Measurements from ENCODE around the gene GUCA2A.

GUCA2A gene

GRCh38 chr1:42133809-42134526, 30.6 kb downstream of the GUCA2A start:
- no peak overlapping the region for H3K4me3 ChIP-seq (ENCODE audit: low read depth in 1 of 2, low read length in 1 of 2)
- TF ChIP-seq CTCF (IDR thresholded peaks at IDR 0.05): no peak
- H3K36me3 ChIP-seq: no peaks in the 10 kb centered on the region
- H3K9me3 ChIP-seq: no peaks in the 10 kb centered on the region
- H3K4me1 ChIP-seq (ENCODE audit: control insufficient read depth in 1 of 2, insufficient read depth in 1 of 2, low read depth in 1 of 2, low read length in 1 of 2): peaks cover 18 to 19% of the 10 kb centered on the region in 2 experiments
- H3K27me3 ChIP-seq: no peaks in the 10 kb centered on the region
- H3K27ac ChIP-seq: no peak overlapping the region

GRCh38 chr1:42133390-42133789, 31.2 kb downstream of the GUCA2A start:
- Histone ChIP-seq H3K9me3 (no peaks in the 10 kb centered on the region), H3K36me3 (no peaks in the 10 kb centered on the region), H3K27ac (no peak overlapping the region), H3K4me1 (ENCODE audit: control insufficient read depth in 1 of 2, insufficient read depth in 1 of 2, low read depth in 1 of 2, low read length in 1 of 2) (peaks cover 18 to 19% of the 10 kb centered on the region in 2 experiments), H3K4me3 (ENCODE audit: low read depth in 1 of 2, low read length in 1 of 2) (no peak overlapping the region), H3K27me3 (no peaks in the 10 kb centered on the region)
- TF ChIP-seq CTCF (IDR thresholded peaks at IDR 0.05): no peak

DNA sequence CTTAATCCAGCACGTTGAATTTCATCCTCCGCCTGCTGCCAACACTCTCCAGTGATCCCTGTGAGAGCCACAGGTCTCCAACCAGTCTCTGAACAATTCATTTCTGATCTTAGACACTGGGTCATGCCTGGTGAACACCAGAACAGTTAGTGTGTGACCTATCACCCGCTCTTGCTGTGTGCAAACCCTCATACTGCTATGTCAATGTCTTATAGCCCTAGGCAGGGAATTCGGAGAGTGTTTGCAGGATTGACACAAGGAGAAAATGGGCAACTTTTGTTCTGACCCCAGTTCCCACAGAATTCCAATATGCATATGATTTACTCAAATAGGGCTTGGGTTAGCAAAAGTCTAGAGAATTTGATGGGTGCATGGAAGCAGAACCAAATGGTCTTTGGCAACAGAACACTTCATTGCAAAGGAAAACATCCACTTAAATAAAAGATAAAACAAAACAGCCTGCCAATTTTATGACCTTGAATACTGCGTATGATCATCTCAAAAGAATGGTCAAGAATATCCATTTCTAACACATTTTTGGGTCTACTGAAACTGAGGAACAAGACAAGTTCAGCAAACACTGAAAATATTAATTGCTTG, 34.4 kb downstream of the GUCA2A start:
- H3K9me3 ChIP-seq: no peaks in the 10 kb centered on the region
- H3K27me3 ChIP-seq: no peaks in the 10 kb centered on the region
- TF ChIP-seq CTCF (IDR thresholded peaks at IDR 0.05): no peak
- H3K4me3 ChIP-seq (ENCODE audit: low read depth in 1 of 2, low read length in 1 of 2): no peak overlapping the region
- H3K27ac ChIP-seq: no peak overlapping the region
- no peaks in the 10 kb centered on the region for H3K36me3 ChIP-seq
- H3K4me1 ChIP-seq (ENCODE audit: control insufficient read depth in 1 of 2, insufficient read depth in 1 of 2, low read depth in 1 of 2, low read length in 1 of 2): peaks cover 4 to 5% of the 10 kb centered on the region in 2 experiments

DNA sequence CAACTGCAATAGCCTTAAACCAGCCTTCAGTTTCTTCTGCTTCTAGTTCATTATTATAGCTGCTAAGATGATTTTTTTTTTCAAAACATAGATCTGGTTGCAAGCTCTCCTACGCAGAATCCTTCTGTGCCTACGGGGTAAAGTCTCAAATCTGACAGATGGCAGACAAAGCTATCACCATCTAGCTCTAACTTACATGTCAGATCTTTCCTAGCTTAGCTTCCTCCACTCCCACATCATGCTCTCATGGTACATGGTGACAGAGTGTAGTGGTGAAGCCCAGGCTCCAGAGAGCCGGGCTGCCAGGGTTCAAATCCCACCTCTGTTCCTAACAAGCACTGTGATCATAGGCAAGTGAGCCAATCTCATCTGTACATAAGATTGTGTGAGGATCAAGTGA, 35.6 kb downstream of the GUCA2A start:
- Histone ChIP-seq H3K4me3 (ENCODE audit: low read depth in 1 of 2, low read length in 1 of 2) (no peak overlapping the region), H3K4me1 (ENCODE audit: control insufficient read depth in 1 of 2, insufficient read depth in 1 of 2, low read depth in 1 of 2, low read length in 1 of 2) (no peaks in the 10 kb centered on the region)
- TF ChIP-seq CTCF (IDR thresholded peaks at IDR 0.05): no peak

GRCh38 chr1:42128499-42128898, 36.0 kb downstream of the GUCA2A start:
- no peak for TF ChIP-seq CTCF (IDR thresholded peaks at IDR 0.05)
- Histone ChIP-seq H3K9me3 (no peaks in the 10 kb centered on the region), H3K4me1 (ENCODE audit: control insufficient read depth in 1 of 2, insufficient read depth in 1 of 2, low read depth in 1 of 2, low read length in 1 of 2) (no peaks in the 10 kb centered on the region), H3K4me3 (ENCODE audit: low read depth in 1 of 2, low read length in 1 of 2) (no peak overlapping the region), H3K27ac (no peak overlapping the region), H3K36me3 (no peaks in the 10 kb centered on the region), H3K27me3 (no peaks in the 10 kb centered on the region)

More for the DNA sequence above, 35.6 kb downstream of the GUCA2A start:
- Histone ChIP-seq H3K9me3 (no peaks in the 10 kb centered on the region), H3K27me3 (no peaks in the 10 kb centered on the region), H3K27ac (no peak overlapping the region), H3K36me3 (no peaks in the 10 kb centered on the region)
